Liver (tissue), 9 donors: ENCODE measurements around the gene C2CD4D. TPM values are rescaled to one million over a fixed set of nuclear protein-coding genes. Genes with fewer than 3 reads are reported as not detected.

Source experiments
- DNase-seq: peaks from one replicate; pipeline ENCODE4 v3.0.0-alpha.2; 2017; ENCODE audit warnings: low spot score
- H3K27ac ChIP-seq, 2 donors: one replicate each; pipeline ENCODE4 v1.7.0; 2013; ENCODE audit warnings: inconsistent platforms in 2 of 2, low read length in 2 of 2, control low read depth in 1 of 2, low read depth in 1 of 2, mild to moderate bottlenecking in 1 of 2
- H3K27me3 ChIP-seq, 4 donors: one replicate each; pipeline versions ENCODE4 v1.6.1 to v1.7.0; 2013; ENCODE audit warnings: low read length in 3 of 4, inconsistent platforms in 1 of 4, mild to moderate bottlenecking in 1 of 4, moderate library complexity in 1 of 4; ENCODE audit not compliant: control insufficient read depth in 4 of 4, insufficient read depth in 4 of 4
- H3K36me3 ChIP-seq, 4 donors: one replicate each; pipeline versions ENCODE4 v1.6.1 to v1.7.0; 2013; ENCODE audit warnings: low read length in 3 of 4, mild to moderate bottlenecking in 3 of 4, low read depth in 1 of 4, moderate library complexity in 1 of 4; ENCODE audit not compliant: control insufficient read depth in 4 of 4, insufficient read depth in 3 of 4
- H3K4me1 ChIP-seq, 4 donors: one replicate each; pipeline versions ENCODE4 v1.6.1 to v1.7.0; 2013; ENCODE audit warnings: low read length in 3 of 4, mild to moderate bottlenecking in 3 of 4, moderate library complexity in 1 of 4; ENCODE audit not compliant: control insufficient read depth in 4 of 4, insufficient read depth in 4 of 4
- H3K4me3 ChIP-seq, 3 donors: one replicate each; pipeline versions ENCODE4 v1.6.1 to v1.7.0; 2013; ENCODE audit warnings: low read length in 3 of 3, control low read depth in 1 of 3, low read depth in 1 of 3, mild to moderate bottlenecking in 1 of 3
- H3K9ac ChIP-seq, 2 donors: one replicate each; pipeline ENCODE4 v1.7.0; 2013; ENCODE audit warnings: low read length in 2 of 2, mild to moderate bottlenecking in 2 of 2, moderate library complexity in 2 of 2, control low read depth in 1 of 2, low read depth in 1 of 2
- H3K9me3 ChIP-seq, 4 donors: one replicate each; pipeline versions ENCODE4 v1.6.1 to v1.7.0; 2013; ENCODE audit warnings: low read length in 3 of 4; ENCODE audit not compliant: control insufficient read depth in 4 of 4
- EGR1 ChIP-seq, 2 donors: IDR thresholded peaks; 2 replicates each; pipeline ENCODE4 v1.6.1; 2016 to 2018; ENCODE audit warnings: antibody characterized with exemption in 2 of 2, low read depth in 2 of 2
- FOXA1 ChIP-seq: IDR thresholded peaks from 2 replicates; pipeline ENCODE4 v1.6.1; 2016; ENCODE audit warnings: antibody characterized with exemption
- FOXA2 ChIP-seq: IDR thresholded peaks from 2 replicates; pipeline ENCODE4 v1.6.1; 2016; ENCODE audit warnings: antibody characterized with exemption
- GABPA ChIP-seq, 2 donors: IDR thresholded peaks in 1 of 2; conservative IDR thresholded peaks in 1 of 2; 2 replicates each; pipeline ENCODE4 v1.6.1; 2016; ENCODE audit warnings: antibody characterized with exemption in 2 of 2, mild to moderate bottlenecking in 1 of 2, moderate library complexity in 1 of 2
- HNF4A ChIP-seq, 2 donors: conservative IDR thresholded peaks; 2 replicates each; pipeline ENCODE4 v1.6.1; 2016; ENCODE audit warnings: antibody characterized with exemption in 2 of 2, mild to moderate bottlenecking in 2 of 2
- HNF4G ChIP-seq: IDR thresholded peaks from 2 replicates; pipeline ENCODE4 v1.6.1; 2016; ENCODE audit warnings: antibody characterized with exemption
- JUND ChIP-seq, 2 donors: IDR thresholded peaks; 2 replicates each; pipeline ENCODE4 v1.6.1; 2016; ENCODE audit warnings: antibody characterized with exemption in 2 of 2
- NR2F2 ChIP-seq: IDR thresholded peaks from 2 replicates; pipeline ENCODE4 v1.6.1; 2016; ENCODE audit warnings: antibody characterized with exemption
- RAD21 ChIP-seq, 2 donors: IDR thresholded peaks; 2 replicates each; pipeline ENCODE4 v1.6.1; 2016; ENCODE audit warnings: antibody characterized with exemption in 2 of 2, mild to moderate bottlenecking in 2 of 2
- RXRA ChIP-seq, 2 donors: IDR thresholded peaks; 2 replicates each; pipeline ENCODE4 v1.6.1; 2017 to 2018; ENCODE audit warnings: antibody characterized with exemption in 2 of 2, mild to moderate bottlenecking in 1 of 2
- SP1 ChIP-seq: IDR thresholded peaks from 2 replicates; pipeline ENCODE4 v1.6.1; 2018; ENCODE audit warnings: antibody characterized with exemption, mild to moderate bottlenecking
- TAF1 ChIP-seq: conservative IDR thresholded peaks from 2 replicates; pipeline ENCODE4 v1.6.1; 2016; ENCODE audit warnings: antibody characterized with exemption, mild to moderate bottlenecking
- YY1 ChIP-seq: IDR thresholded peaks from 2 replicates; pipeline ENCODE4 v1.6.1; 2016; ENCODE audit warnings: antibody characterized with exemption, mild to moderate bottlenecking
- WGBS: extraction: QIAGEN DNeasy Blood & Tissue Kit; methylation state at CpG from one replicate; pipeline ENCODE4 v1.1.7; 2013; 5-methylcytosine and 5-hydroxymethylcytosine counted together
- polyA plus RNA-seq, 2 donors: library from polyadenylated mRNA; stranded (reverse) in 1 of 2; unstranded in 1 of 2; fragments of 200-250 nt in 1 of 2; fragments of >200 nt in 1 of 2; fragmentation: Nextera tagmentation in 1 of 2; extraction: Ambion mirVana in 1 of 2; gene quantifications; one replicate each; pipeline versions ENCODE4 v1.2.1 to v1.2.3, GENCODE V29; 2013 to 2015
- total RNA-seq, 2 donors: library from RNA; depleted of rRNA; stranded (reverse); fragments of >200 nt; gene quantifications; one replicate each; pipeline ENCODE4 v1.2.3, GENCODE V29; 2014
- TF ChIP-seq, protein P1 (sequence below): IDR thresholded peaks from 2 replicates; pipeline ENCODE4 v1.6.1; 2016; ENCODE audit warnings: antibody characterized with exemption
- TF ChIP-seq, protein P2 (sequence below): IDR thresholded peaks from 2 replicates; pipeline ENCODE4 v1.6.1; 2016; ENCODE audit warnings: antibody characterized with exemption
- TF ChIP-seq, protein P3 (sequence below): IDR thresholded peaks from 2 replicates; pipeline ENCODE4 v1.6.1; 2016; ENCODE audit warnings: antibody characterized with exemption, mild to moderate bottlenecking
- TF ChIP-seq, protein P4 (sequence below): fragments of 150-350 bp; IDR thresholded peaks from 2 replicates; pipeline ENCODE4 v1.5.1; 2017; ENCODE audit warnings: improper control_type of control experiment, low read depth, low read length; ENCODE audit not compliant: missing input control
- TF ChIP-seq, protein P5 (sequence below): IDR thresholded peaks from 2 replicates; pipeline ENCODE4 v1.6.1; 2016; ENCODE audit warnings: antibody characterized with exemption
- donor health status: healthy.
- donor health status: healthy.
- donor health status: healthy.
- donor health status: healthy.
- donor health status: healthy.

The C2CD4D gene
- total and polyA plus RNA-seq, 4 donors = 0.02 to 0.08 TPM; not detected in 2

DNA sequence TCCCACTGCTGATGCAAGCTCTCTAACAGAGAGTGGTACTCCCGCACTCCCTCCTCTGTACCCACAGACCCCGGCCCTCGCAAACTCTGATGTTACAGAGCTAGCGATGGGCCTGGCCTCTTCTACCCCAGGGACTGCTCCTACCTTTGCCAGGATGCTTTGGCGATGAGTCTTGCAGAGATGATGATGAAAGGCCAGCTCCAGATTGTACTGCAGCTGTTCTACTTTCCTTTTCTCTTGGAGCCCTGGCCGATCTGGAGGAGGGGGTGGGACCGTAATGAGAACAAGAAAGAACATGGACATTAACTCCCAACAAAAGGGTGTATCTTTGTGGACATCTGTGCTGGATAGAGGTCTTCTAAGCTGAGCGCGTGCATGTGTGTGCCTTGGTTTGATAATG lies 28.4 kb downstream of the C2CD4D start:
- H3K9ac ChIP-seq = no peak overlapping the region
- H3K27me3 ChIP-seq = no peaks in the 10 kb centered on the region
- peaks cover 1 to 75% (median 57%) of the 10 kb centered on the region in 4 donors for H3K36me3 ChIP-seq
- H3K4me1 ChIP-seq = peaks cover 0 to 7% (median 2%) of the 10 kb centered on the region in 4 donors
- TF ChIP-seq, protein P1, sequence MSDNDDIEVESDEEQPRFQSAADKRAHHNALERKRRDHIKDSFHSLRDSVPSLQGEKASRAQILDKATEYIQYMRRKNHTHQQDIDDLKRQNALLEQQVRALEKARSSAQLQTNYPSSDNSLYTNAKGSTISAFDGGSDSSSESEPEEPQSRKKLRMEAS = no peak
- TF ChIP-seq RXRA (IDR thresholded peaks at IDR 0.05) (no peak), GABPA (IDR thresholded peaks at IDR 0.05 in 1 of 2, conservative IDR thresholded peaks at IDR 0.05 in 1 of 2) (no peak), FOXA2 (no peak), HNF4A (conservative IDR thresholded peaks at IDR 0.05) (no peak), SP1 (no peak), RAD21 (IDR thresholded peaks at IDR 0.05) (no peak), TAF1 (no peak), NR2F2 (no peak), YY1 (no peak), JUND (IDR thresholded peaks at IDR 0.05) (no peak), FOXA1 (no peak), HNF4G (no peak), EGR1 (IDR thresholded peaks at IDR 0.05; ENCODE audit: low read depth in 2 of 2) (no peak)
- TF ChIP-seq, protein P2, sequence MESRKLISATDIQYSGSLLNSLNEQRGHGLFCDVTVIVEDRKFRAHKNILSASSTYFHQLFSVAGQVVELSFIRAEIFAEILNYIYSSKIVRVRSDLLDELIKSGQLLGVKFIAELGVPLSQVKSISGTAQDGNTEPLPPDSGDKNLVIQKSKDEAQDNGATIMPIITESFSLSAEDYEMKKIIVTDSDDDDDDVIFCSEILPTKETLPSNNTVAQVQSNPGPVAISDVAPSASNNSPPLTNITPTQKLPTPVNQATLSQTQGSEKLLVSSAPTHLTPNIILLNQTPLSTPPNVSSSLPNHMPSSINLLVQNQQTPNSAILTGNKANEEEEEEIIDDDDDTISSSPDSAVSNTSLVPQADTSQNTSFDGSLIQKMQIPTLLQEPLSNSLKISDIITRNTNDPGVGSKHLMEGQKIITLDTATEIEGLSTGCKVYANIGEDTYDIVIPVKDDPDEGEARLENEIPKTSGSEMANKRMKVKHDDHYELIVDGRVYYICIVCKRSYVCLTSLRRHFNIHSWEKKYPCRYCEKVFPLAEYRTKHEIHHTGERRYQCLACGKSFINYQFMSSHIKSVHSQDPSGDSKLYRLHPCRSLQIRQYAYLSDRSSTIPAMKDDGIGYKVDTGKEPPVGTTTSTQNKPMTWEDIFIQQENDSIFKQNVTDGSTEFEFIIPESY = no peak
- TF ChIP-seq, protein P3, sequence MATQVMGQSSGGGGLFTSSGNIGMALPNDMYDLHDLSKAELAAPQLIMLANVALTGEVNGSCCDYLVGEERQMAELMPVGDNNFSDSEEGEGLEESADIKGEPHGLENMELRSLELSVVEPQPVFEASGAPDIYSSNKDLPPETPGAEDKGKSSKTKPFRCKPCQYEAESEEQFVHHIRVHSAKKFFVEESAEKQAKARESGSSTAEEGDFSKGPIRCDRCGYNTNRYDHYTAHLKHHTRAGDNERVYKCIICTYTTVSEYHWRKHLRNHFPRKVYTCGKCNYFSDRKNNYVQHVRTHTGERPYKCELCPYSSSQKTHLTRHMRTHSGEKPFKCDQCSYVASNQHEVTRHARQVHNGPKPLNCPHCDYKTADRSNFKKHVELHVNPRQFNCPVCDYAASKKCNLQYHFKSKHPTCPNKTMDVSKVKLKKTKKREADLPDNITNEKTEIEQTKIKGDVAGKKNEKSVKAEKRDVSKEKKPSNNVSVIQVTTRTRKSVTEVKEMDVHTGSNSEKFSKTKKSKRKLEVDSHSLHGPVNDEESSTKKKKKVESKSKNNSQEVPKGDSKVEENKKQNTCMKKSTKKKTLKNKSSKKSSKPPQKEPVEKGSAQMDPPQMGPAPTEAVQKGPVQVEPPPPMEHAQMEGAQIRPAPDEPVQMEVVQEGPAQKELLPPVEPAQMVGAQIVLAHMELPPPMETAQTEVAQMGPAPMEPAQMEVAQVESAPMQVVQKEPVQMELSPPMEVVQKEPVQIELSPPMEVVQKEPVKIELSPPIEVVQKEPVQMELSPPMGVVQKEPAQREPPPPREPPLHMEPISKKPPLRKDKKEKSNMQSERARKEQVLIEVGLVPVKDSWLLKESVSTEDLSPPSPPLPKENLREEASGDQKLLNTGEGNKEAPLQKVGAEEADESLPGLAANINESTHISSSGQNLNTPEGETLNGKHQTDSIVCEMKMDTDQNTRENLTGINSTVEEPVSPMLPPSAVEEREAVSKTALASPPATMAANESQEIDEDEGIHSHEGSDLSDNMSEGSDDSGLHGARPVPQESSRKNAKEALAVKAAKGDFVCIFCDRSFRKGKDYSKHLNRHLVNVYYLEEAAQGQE = no peak
- TF ChIP-seq, protein P4, sequence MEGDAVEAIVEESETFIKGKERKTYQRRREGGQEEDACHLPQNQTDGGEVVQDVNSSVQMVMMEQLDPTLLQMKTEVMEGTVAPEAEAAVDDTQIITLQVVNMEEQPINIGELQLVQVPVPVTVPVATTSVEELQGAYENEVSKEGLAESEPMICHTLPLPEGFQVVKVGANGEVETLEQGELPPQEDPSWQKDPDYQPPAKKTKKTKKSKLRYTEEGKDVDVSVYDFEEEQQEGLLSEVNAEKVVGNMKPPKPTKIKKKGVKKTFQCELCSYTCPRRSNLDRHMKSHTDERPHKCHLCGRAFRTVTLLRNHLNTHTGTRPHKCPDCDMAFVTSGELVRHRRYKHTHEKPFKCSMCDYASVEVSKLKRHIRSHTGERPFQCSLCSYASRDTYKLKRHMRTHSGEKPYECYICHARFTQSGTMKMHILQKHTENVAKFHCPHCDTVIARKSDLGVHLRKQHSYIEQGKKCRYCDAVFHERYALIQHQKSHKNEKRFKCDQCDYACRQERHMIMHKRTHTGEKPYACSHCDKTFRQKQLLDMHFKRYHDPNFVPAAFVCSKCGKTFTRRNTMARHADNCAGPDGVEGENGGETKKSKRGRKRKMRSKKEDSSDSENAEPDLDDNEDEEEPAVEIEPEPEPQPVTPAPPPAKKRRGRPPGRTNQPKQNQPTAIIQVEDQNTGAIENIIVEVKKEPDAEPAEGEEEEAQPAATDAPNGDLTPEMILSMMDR = no peak
- TF ChIP-seq, protein P5, sequence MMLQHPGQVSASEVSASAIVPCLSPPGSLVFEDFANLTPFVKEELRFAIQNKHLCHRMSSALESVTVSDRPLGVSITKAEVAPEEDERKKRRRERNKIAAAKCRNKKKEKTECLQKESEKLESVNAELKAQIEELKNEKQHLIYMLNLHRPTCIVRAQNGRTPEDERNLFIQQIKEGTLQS = no peak
- H3K4me3 ChIP-seq = no peak overlapping the region
- no peak overlapping the region for H3K27ac ChIP-seq
- no peak for DNase-seq
- no peaks in the 10 kb centered on the region for H3K9me3 ChIP-seq
- 92% methylated on average over 9 of the region's 9 CpGs for WGBS
